Gastroesophageal sphincter (tissue), 3 donors: Measurements from ENCODE around the gene SRPK2.

ENCODE experiments used
- EP300 ChIP-seq: sonication (generic); formaldehyde crosslinking; IDR thresholded peaks from one replicate; pipeline ENCODE4 v1.6.1; 2017; ENCODE audit warnings: antibody characterized with exemption, mild to moderate bottlenecking
- POLR2A ChIP-seq, 2 donors: fragments of 450-650 bp; IDR thresholded peaks; one replicate each; pipeline ENCODE4 v1.6.1; 2017; ENCODE audit warnings: antibody characterized with exemption in 2 of 2, mild to moderate bottlenecking in 2 of 2, moderate library complexity in 1 of 2
- POLR2AphosphoS5 ChIP-seq: sonication (generic); formaldehyde crosslinking; IDR thresholded peaks from one replicate; pipeline ENCODE4 v1.6.1; 2017; ENCODE audit warnings: antibody characterized with exemption
- TF ChIP-seq, protein P1 (sequence below), 4 experiments: fragments of 200-600 bp in 2 of 4; fragments of 450-650 bp in 2 of 4; sonication (generic) in 1 of 4; IDR thresholded peaks; one replicate each; pipeline ENCODE4 v1.5.1; 2017 to 2019; ENCODE audit warnings: antibody characterized with exemption in 4 of 4, mild to moderate bottlenecking in 2 of 4, moderate library complexity in 2 of 4

DNA sequence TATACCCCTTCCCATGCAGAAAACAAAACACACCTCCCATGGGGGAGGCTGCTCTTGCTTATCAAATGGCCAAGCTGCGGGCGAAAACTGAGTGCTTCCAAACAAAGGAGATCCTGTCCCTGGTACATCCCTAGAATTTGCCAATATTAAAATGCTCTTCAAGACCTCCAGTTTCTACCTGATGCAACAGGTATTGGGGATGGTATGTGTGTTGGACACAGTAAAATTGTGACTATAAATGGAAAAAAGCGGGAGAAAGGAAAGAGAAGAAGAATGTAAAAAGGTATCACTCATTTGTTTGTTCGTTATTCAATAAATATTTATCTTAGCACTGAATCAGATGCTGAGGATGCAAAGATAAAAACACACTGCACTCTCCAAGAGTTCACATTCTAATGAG is 250.8 kb downstream of the SRPK2 start:
- TF ChIP-seq, protein P1, sequence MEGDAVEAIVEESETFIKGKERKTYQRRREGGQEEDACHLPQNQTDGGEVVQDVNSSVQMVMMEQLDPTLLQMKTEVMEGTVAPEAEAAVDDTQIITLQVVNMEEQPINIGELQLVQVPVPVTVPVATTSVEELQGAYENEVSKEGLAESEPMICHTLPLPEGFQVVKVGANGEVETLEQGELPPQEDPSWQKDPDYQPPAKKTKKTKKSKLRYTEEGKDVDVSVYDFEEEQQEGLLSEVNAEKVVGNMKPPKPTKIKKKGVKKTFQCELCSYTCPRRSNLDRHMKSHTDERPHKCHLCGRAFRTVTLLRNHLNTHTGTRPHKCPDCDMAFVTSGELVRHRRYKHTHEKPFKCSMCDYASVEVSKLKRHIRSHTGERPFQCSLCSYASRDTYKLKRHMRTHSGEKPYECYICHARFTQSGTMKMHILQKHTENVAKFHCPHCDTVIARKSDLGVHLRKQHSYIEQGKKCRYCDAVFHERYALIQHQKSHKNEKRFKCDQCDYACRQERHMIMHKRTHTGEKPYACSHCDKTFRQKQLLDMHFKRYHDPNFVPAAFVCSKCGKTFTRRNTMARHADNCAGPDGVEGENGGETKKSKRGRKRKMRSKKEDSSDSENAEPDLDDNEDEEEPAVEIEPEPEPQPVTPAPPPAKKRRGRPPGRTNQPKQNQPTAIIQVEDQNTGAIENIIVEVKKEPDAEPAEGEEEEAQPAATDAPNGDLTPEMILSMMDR (IDR thresholded peaks at IDR 0.05): no peak
- no peak for TF ChIP-seq POLR2AphosphoS5
- no peak for TF ChIP-seq POLR2A (IDR thresholded peaks at IDR 0.05)
- TF ChIP-seq EP300: no peak
